HUES48 (cell line): ENCODE results near the gene TMBIM6.
A peak's percentile ranks its signal among the peaks of the same experiment; 100 is the strongest.
"Not testable (repeated sequence)": the region's sequence is repeated elsewhere in the genome, so short reads cannot be mapped to it uniquely, and the experiment has no call there.

Experiments used
- H3K27ac ChIP-seq: one replicate; pipeline ENCODE4 v1.7.0; 2013; ENCODE audit warnings: low read depth, low read length, inconsistent platforms
- H3K27me3 ChIP-seq: 2 replicates; pipeline ENCODE4 v1.6.1; 2013; ENCODE audit warnings: mild to moderate bottlenecking, low read length; ENCODE audit not compliant: control insufficient read depth, insufficient read depth
- H3K36me3 ChIP-seq: 2 replicates; pipeline ENCODE4 v1.6.1; 2013; ENCODE audit warnings: low read length; ENCODE audit not compliant: control insufficient read depth, insufficient read depth
- H3K4me1 ChIP-seq: 2 replicates; pipeline ENCODE4 v1.6.1; 2013; ENCODE audit warnings: mild to moderate bottlenecking, low read length; ENCODE audit not compliant: control insufficient read depth, insufficient read depth
- H3K4me3 ChIP-seq: 2 replicates; pipeline ENCODE4 v1.5.1; 2013; ENCODE audit warnings: mild to moderate bottlenecking, low read depth, low read length
- H3K9ac ChIP-seq: 2 replicates; pipeline ENCODE4 v1.6.1; 2013; ENCODE audit warnings: mild to moderate bottlenecking, low read depth, low read length, moderate library complexity
- H3K9me3 ChIP-seq: 2 replicates; pipeline ENCODE4 v1.6.1; 2013; ENCODE audit warnings: low read length; ENCODE audit not compliant: control insufficient read depth, insufficient read depth

The TMBIM6 gene

DNA sequence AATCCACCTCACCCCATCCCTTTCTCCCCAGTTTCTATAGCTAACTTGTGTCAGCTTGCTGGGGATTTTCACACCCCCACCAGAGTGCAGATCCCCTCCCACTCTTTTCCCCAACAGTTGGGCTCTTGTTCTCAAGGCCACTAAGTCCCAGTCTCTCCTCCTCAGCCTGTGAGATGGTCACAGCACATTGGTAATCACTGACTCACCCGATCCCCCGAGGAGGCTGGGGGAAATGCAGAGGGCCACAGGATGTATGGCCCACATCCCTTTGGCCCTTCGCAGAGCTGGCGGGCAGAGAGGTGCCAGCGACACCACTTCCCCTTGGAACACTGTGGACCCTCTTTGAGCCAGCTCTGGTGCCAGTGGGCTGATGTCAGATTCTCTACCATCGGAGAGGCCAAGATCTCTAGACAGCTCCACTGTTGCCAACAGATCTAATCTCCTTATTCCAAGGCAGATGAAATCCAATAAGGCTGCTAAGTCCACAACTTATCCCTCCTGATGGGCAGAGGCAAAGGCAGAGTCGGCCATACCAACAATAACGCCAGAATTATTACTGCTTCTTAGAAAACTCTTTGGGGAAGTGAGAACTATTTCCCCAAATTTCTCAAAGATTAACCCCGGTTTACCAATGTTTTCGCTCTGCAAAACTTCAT lies 35.8 kb upstream of the TMBIM6 start:
- H3K4me1 ChIP-seq = peaks cover 30% of the 10 kb centered on the region
- peak overlapping the region; percentile 75 for H3K27ac ChIP-seq
- H3K9ac ChIP-seq = peak overlapping the region; percentile 36; the same call in 1 of the 2 replicates
- peaks cover 23% of the 10 kb centered on the region for H3K27me3 ChIP-seq
- H3K9me3 ChIP-seq = no peaks in the 10 kb centered on the region
- H3K4me3 ChIP-seq = peak overlapping the region; percentile 71
- no peaks in the 10 kb centered on the region for H3K36me3 ChIP-seq

- Histone ChIP-seq H3K4me3 (peak overlapping the region; percentile 71), H3K4me1 (peaks cover 30% of the 10 kb centered on the region), H3K27me3 (peaks cover 23% of the 10 kb centered on the region), H3K9me3 (no peaks in the 10 kb centered on the region), H3K36me3 (no peaks in the 10 kb centered on the region), H3K9ac (peak overlapping the region; percentile 46), H3K27ac (peak overlapping the region; percentile 75)
Observed at GRCh38 chr12:49706351-49707127, 34.8 kb upstream of the TMBIM6 start.

DNA sequence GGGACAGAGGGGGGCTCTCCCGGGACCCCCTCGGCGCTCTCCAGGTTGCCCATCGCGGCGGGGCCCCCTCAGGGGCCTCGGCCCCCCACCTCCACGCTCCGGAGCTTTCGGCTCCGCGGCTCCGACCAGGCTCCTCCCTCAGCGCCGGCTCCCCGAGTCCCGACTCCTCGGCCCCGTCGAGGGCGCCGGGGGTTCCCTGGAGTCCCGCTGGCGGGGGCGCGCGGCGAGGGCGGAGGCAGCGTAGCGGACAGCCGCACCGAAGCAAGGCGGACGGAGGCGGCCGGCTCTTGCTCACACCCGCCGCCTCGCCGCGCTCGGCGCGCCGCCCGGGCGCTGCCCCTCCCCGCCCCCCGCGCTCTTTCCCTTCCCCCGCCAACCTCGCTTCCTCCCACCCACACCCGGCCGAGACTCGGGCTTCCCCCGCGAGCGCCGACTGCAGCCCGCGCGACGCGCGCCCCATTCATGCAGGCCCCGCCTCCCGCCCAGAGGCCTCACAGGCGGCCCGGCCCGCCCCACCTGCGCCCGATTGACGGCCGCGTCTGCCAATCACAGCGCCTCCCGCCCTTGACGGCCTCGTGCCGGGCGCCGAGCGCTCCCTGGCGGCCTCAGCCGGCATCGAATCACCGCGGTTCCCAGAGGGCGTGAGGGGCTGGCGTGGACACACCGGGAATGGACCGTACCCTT lies 34.1 kb upstream of the TMBIM6 start, which contains the start of gene FMNL3:
Gene FMNL3, minus strand, starts transcription at position 278 of the 684 bp plus-strand sequence. Its CDS starts 225 bp downstream, at position 53.
- Histone ChIP-seq H3K9me3 (no peaks in the 10 kb centered on the region), H3K27ac (peak within 1 kb of the TSS; percentile 75), H3K27me3 (peaks cover 23% of the 10 kb centered on the region), H3K4me3 (peak within 1 kb of the TSS; percentile 71), H3K4me1 (peaks cover 30% of the 10 kb centered on the region), H3K36me3 (no peaks in the 10 kb centered on the region), H3K9ac (peak within 1 kb of the TSS; percentile 46)

- Histone ChIP-seq H3K9ac (no peak overlapping the region), H3K4me3 (no peak overlapping the region), H3K36me3 (no peaks in the 10 kb centered on the region), H3K27ac (no peak overlapping the region), H3K27me3 (peaks cover 23% of the 10 kb centered on the region), H3K9me3 (no peaks in the 10 kb centered on the region), H3K4me1 (peaks cover 26% of the 10 kb centered on the region)
Observed at GRCh38 chr12:49707812-49708147, 33.6 kb upstream of the TMBIM6 start.

DNA sequence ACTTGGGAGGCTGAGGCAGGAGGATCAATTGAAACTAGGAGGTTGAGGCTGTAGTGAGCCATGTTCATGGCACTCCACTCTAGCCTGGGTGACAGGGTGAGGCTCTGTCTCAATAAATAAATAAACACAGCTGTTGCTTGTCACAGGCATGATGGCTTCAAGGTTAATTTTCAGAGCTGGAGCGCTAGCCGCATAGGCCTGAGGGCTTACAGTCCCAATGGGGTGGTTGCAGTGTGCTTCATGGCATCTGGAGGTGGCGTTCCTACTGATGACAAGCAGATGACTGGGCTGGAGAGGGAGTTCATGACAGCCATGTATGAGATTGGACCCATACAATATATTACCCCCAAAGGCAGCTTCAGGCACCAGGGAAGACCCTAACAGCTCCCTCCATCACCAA lies 32.5 kb upstream of the TMBIM6 start:
- Histone ChIP-seq H3K4me3 (no peak overlapping the region), H3K9ac (no peak overlapping the region), H3K9me3 (no peaks in the 10 kb centered on the region), H3K27ac (no peak overlapping the region), H3K36me3 (no peaks in the 10 kb centered on the region), H3K27me3 (peaks cover 23% of the 10 kb centered on the region), H3K4me1 (peaks cover 17% of the 10 kb centered on the region)

DNA sequence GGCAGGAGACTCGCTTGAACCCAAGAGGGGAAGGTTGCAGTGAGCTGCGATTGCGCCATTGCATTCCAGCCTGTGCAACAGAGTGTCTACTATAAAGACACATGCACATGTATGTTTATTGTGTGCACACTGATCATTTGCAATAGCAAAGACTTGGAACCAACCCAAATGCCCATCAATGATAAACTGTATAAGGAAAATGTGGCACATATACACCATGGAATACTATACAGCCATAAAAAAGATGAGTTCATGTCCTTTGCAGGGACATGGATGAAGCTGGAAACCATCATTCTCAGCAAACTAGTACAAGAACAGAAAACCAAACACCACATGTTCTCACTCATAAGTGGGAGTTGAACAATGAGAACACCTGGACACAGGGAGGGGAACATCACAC lies 27.4 kb upstream of the TMBIM6 start:
- not testable (repeated sequence) for H3K4me1 ChIP-seq, H3K4me3 ChIP-seq, H3K27ac ChIP-seq, H3K9me3 ChIP-seq, H3K36me3 ChIP-seq, H3K9ac ChIP-seq
- peaks cover 11% of the 10 kb centered on the region for H3K27me3 ChIP-seq

DNA sequence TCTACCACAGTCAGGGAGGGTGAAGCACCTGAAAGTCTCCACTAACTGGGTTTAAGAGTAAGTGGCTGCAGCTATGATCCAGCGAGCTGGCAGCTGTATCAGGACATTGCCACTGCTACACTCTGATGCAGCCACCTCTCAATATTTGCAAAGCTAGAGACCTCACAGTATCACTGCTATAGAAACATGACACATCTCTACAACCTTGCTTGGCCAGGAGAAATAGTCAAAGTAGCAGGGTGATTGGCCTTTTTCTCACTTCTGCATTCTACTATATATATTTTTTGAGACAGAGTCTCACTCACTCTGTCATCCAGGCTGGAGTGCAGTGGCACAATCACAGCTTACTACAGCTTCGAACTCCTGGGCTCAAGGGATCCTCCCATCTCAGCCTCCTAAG lies 24.8 kb upstream of the TMBIM6 start:
- Histone ChIP-seq H3K27me3 (no peaks in the 10 kb centered on the region; the same call in 1 of the 2 replicates), H3K4me1 (no peaks in the 10 kb centered on the region), H3K27ac (no peak overlapping the region), H3K9me3 (no peaks in the 10 kb centered on the region), H3K9ac (no peak overlapping the region), H3K36me3 (no peaks in the 10 kb centered on the region), H3K4me3 (no peak overlapping the region)

DNA sequence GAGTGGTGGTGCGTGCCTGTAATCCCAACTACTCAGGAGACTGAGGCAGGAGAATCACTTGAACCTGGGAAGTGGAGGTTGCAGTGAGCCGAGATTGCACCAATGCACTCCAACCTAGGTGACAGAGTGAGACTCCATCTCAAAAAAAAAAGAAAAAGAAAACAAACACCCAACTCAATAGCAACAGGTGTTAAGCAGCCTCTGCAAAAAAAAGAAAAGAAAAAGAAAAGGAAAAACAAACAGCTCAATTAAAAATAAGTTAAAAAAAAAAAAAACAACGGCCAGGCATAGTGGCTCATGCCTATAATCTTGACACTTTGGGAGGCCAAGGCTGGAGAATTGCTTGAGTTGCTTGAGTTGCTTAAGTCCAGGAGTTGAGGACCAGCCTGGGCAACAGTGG lies 23.6 kb upstream of the TMBIM6 start:
- H3K9ac ChIP-seq, H3K27ac ChIP-seq, H3K9me3 ChIP-seq, H3K36me3 ChIP-seq, H3K27me3 ChIP-seq, H3K4me1 ChIP-seq, H3K4me3 ChIP-seq: not testable (repeated sequence)

DNA sequence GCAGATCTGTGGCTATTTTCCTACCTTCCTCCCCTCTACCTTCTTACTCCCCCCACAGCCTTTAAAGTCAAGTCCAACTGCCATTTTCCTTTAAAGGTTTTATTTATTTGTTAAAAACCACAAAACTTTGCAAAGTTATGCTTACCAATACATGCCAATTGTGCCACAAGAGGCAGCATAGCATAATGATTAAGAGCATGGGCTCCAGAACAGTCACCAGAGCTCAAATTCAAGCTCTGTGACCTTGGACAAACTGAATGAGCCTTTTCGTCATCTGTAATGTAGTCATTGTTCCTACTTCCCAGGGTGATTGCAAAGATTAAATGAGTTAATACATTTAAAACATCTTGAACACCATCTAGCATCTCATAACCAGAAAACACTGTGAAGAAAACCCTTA lies 21.1 kb upstream of the TMBIM6 start:
- Histone ChIP-seq H3K4me1 (no peaks in the 10 kb centered on the region), H3K36me3 (no peaks in the 10 kb centered on the region), H3K27ac (no peak overlapping the region), H3K9ac (no peak overlapping the region), H3K9me3 (no peaks in the 10 kb centered on the region), H3K4me3 (no peak overlapping the region), H3K27me3 (no peaks in the 10 kb centered on the region; the same call in 1 of the 2 replicates)

- H3K27me3 ChIP-seq, H3K27ac ChIP-seq, H3K4me3 ChIP-seq, H3K9me3 ChIP-seq, H3K4me1 ChIP-seq, H3K9ac ChIP-seq, H3K36me3 ChIP-seq: not testable (repeated sequence)
Observed at GRCh38 chr12:49721355-49721754, 20.0 kb upstream of the TMBIM6 start.

DNA sequence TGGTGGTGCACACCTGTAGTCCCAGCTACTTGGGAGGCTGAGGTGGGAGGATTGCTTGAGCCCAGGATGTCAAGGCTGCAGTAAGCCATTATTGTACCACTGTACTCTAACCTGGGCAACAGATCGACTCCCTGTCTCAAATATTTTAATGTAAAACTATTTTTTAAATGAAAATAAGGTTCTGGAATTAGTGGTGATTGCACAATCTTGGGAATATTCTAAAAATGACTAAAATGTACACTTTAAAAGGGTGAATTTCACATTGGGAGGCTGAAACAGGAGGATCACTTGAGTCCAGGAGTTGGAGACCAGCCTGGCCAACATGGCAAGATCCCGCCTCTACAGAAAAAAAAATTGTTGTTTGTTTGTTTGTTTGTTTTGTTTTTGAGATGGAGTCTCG lies 12.9 kb upstream of the TMBIM6 start:
- no peaks in the 10 kb centered on the region for H3K27me3 ChIP-seq
- no peaks in the 10 kb centered on the region for H3K4me1 ChIP-seq
- no peaks in the 10 kb centered on the region for H3K36me3 ChIP-seq
- no peak overlapping the region for H3K27ac ChIP-seq
- no peaks in the 10 kb centered on the region for H3K9me3 ChIP-seq
- H3K9ac ChIP-seq = no peak overlapping the region
- no peak overlapping the region for H3K4me3 ChIP-seq
